Renal cortex interstitium (tissue), 11 donors: ENCODE data around the gene CLP1. TPM values are rescaled to one million over a fixed set of nuclear protein-coding genes. Genes with fewer than 3 reads are reported as not detected.
"Not testable (repeated sequence)": the region's sequence is repeated elsewhere in the genome, so short reads cannot be mapped to it uniquely, and the experiment has no call there.

Experiments
- DNase-seq, 11 donors: peaks; one replicate each; pipeline ENCODE4 v3.0.0-alpha.2; 2013; ENCODE audit warnings: low read depth in 9 of 11, low spot score in 4 of 11; ENCODE audit errors: extremely low read depth in 1 of 11
- polyA plus RNA-seq, 3 donors: library from polyadenylated mRNA; unstranded; fragments of 120-200 nt; gene quantifications; one replicate each; pipeline ENCODE4 v1.2.1, GENCODE V29; 2013; ENCODE audit not compliant: insufficient read length in 3 of 3

The CLP1 gene
- polyA plus RNA-seq, 3 donors = 14.5 to 18.5 (median 16.8) TPM

DNA sequence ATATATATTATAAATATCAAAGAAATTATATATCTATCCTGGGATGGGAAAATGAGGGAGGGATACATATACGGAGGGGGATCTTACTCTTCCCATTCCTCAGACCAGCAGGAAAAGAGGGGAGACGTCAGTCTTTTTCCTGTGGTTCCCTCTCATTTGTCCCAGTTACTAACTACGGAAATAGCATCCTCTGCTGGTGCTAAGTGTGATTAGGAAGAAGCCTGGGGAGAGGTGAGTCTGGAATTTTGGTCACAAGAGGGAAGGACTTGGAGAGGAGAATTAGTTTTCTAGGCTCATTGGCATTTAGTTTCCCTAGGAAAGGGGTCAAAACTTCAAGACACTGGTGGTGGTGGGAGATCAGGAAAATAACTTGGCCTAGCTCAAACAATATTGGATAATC is 42.9 kb downstream of the CLP1 start:
- DNase-seq = no peak

DNA sequence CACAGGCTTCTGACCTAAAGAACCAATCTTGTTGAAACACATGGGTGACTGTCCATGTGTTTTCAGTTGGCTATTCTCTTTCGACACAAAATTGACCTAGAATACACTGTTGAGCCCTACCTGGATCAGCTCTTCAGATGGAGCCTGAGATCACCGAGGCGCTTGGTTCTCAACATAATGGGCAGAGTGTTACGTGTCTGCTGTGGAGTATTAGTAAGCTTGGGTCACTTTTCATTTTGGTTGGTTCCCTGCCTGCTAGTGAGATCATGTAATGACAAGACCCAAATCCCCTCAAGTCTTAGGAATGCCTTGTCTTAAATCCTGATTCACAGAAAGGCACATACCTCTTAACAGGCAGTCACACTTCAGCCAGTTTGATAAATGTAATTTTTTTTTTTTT is 45.8 kb downstream of the CLP1 start:
- DNase-seq = no peak

DNA sequence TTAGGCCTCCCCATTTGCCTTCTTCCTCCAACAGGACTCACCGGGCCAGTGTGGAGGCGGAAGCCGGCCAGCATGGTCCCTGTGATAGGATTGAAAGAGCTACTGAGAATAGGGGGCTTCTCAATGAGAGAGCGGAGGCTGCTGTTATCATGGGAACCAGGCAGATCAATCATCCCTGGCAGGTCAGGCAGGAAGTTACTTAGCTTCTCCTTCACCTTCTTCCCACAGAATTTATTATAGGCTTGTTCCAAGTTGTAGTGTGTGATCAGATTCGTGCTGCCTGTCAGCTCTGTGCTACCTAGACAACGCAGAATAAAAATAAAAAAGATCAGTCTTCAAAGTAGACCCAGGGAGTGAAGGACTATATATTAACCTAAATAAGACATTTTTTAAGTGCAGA is 47.4 kb downstream of the CLP1 start:
- DNase-seq = no peak

DNA sequence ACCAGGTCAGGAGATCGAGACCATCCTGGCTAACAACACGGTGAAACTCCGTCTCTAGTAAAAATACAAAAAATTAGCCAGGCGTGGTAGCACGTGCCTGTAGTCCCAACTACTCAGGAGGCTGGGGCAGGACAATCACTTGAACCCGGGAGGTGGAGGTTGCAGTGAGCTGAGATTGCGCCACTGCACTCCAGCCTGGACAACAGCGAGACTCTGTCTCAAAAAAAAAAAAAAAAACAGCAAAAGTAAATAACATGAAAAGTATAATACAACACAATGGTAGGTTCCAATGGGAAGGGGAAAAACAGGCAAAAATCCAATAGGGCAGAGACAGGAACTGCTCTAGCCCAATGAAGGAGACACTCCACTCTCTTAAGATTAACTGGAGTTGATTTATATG is 47.9 kb downstream of the CLP1 start:
- DNase-seq = not testable (repeated sequence)

DNA sequence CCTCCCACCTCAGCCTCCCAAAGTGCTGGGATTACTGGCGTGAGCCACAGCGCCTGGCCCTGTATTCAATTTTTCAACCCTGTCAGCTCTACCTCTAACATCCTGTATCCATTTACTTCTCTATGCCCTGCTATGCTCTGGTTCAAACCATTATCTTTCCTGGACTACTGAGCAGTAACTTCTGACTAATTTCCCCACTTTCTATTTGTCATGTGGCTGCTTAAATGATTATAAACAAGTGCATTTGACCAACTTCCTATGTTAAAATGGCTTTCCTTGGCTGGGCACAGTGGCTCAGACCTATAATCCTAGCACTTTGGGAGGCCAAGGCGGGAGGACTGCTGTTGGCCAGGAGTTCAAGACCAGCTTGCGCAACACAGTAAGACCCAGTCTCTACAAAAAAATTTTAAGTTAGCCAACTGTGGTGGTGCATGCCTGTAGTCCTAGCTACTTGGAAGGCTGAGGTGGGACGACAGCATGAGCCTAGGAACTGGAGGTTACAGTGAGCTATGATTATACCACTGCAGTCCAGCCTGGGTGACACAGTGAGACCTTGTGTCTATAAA is 52.3 kb downstream of the CLP1 start:
- DNase-seq = no peak

Other genes starting within 250 kb of the CLP1 start
- 10 to 100 TPM; 22.0 to 22.2 (median 22.0) TPM for gene SLC43A3, start 230.6 kb upstream of the CLP1 start, polyA plus RNA-seq
- 1 to 10 TPM; 2.3 to 3.9 (median 2.4) TPM for gene RTN4RL2, start 197.2 kb upstream of the CLP1 start, polyA plus RNA-seq
- gene SLC43A1, start 142.1 kb upstream of the CLP1 start, polyA plus RNA-seq = 1 to 10 TPM; 4.5 to 7.1 (median 6.0) TPM
- gene TIMM10, start 127.0 kb upstream of the CLP1 start, polyA plus RNA-seq = 10 to 100 TPM; 32.0 to 40.3 (median 34.9) TPM
- under 1 TPM; 0.28 to 0.59 (median 0.45) TPM for gene SMTNL1, start 120.2 kb upstream of the CLP1 start, polyA plus RNA-seq
- gene UBE2L6, start 90.1 kb upstream of the CLP1 start, polyA plus RNA-seq = 10 to 100 TPM; 31.9 to 38.4 (median 35.8) TPM
- 100 to 1,000 TPM; 133 to 161 (median 138) TPM for gene SERPING1, start 60.1 kb upstream of the CLP1 start, polyA plus RNA-seq
- 1 to 10 TPM; 2.6 to 5.6 (median 3.1) TPM for gene YPEL4, start 7.8 kb upstream of the CLP1 start, polyA plus RNA-seq
- gene ZDHHC5, start 10.4 kb downstream of the CLP1 start, polyA plus RNA-seq = 10 to 100 TPM; 50.0 to 51.5 (median 50.6) TPM
- 10 to 100 TPM; 19.5 to 24.1 (median 21.8) TPM for gene MED19, start 54.5 kb downstream of the CLP1 start, polyA plus RNA-seq
- gene TMX2, start 54.8 kb downstream of the CLP1 start, polyA plus RNA-seq = 100 to 1,000 TPM; 111 to 116 (median 114) TPM
- gene SELENOH, start 83.7 kb downstream of the CLP1 start, polyA plus RNA-seq = 100 to 1,000 TPM; 113 to 133 (median 117) TPM
- under 1 TPM; 0.13 to 0.25 (median 0.15) TPM for gene BTBD18, start 94.1 kb downstream of the CLP1 start, polyA plus RNA-seq
- 100 to 1,000 TPM; 189 to 245 (median 210) TPM for gene CTNND1, start 104.0 kb downstream of the CLP1 start, polyA plus RNA-seq